ENCODE measurements around the gene CEMP1. TPM values are rescaled to one million over a fixed set of nuclear protein-coding genes. Genes with fewer than 3 reads are reported as not detected.

The CEMP1 gene
- polyA plus RNA-seq, 1 experiment = not detected

- no peak for DNase-seq (ENCODE audit: low read depth)
- no peak overlapping the region for H3K4me3 ChIP-seq (ENCODE audit: low read depth, low read length)
- ChIA-PET CTCF (interaction anchor here (0.5 to 1.0 kb wide), 3 partner anchors 7 to 1139 kb away, joined by 3 to 4 read pairs (median 3); no protein-coding TSS in a partner anchor), POLR2A (no interaction called here)
- no peaks in the 10 kb centered on the region for H3K27me3 ChIP-seq (ENCODE audit: control insufficient read depth, insufficient read depth, low read length)
- no peak for TF ChIP-seq CTCF (IDR thresholded peaks at IDR 0.05; ENCODE audit: insufficient read depth, low read depth, low read length)
- peaks cover 35% of the 10 kb centered on the region for H3K36me3 ChIP-seq (ENCODE audit: control insufficient read depth, insufficient read depth, low read length)
Observed at GRCh38 chr16:2529061-2529931, 1.9 kb downstream of the CEMP1 start.

- Histone ChIP-seq H3K4me3 (ENCODE audit: low read depth, low read length) (no peak overlapping the region), H3K27me3 (ENCODE audit: control insufficient read depth, insufficient read depth, low read length) (no peaks in the 10 kb centered on the region), H3K36me3 (ENCODE audit: control insufficient read depth, insufficient read depth, low read length) (peaks cover 40% of the 10 kb centered on the region)
- TF ChIP-seq CTCF (IDR thresholded peaks at IDR 0.05; ENCODE audit: insufficient read depth, low read depth, low read length) = no peak
- POLR2A ChIA-PET = no interaction called here
- DNase-seq (ENCODE audit: low read depth) = no peak
- CTCF ChIA-PET = interaction anchor here (0.5 to 0.6 kb wide), 2 partner anchors 64 to 1138 kb away, joined by 3 to 4 read pairs; no protein-coding TSS in a partner anchor
Observed at GRCh38 chr16:2528161-2529060, 2.8 kb downstream of the CEMP1 start.

- DNase-seq (ENCODE audit: low read depth) = no peak
- ChIA-PET CTCF (no interaction called here), POLR2A (no interaction called here)
- no peak overlapping the region for H3K4me3 ChIP-seq (ENCODE audit: low read depth, low read length)
- H3K36me3 ChIP-seq (ENCODE audit: control insufficient read depth, insufficient read depth, low read length) = peaks cover 41% of the 10 kb centered on the region
- H3K27me3 ChIP-seq (ENCODE audit: control insufficient read depth, insufficient read depth, low read length) = no peaks in the 10 kb centered on the region
- no peak for TF ChIP-seq CTCF (IDR thresholded peaks at IDR 0.05; ENCODE audit: insufficient read depth, low read depth, low read length)
Observed at GRCh38 chr16:2527784-2528100, 3.5 kb downstream of the CEMP1 start.

GRCh38 chr16:2527071-2527783, 4.0 kb downstream of the CEMP1 start:
- no peak for TF ChIP-seq CTCF (IDR thresholded peaks at IDR 0.05; ENCODE audit: insufficient read depth, low read depth, low read length)
- Histone ChIP-seq H3K27me3 (ENCODE audit: control insufficient read depth, insufficient read depth, low read length) (no peaks in the 10 kb centered on the region), H3K36me3 (ENCODE audit: control insufficient read depth, insufficient read depth, low read length) (peaks cover 41% of the 10 kb centered on the region), H3K4me3 (ENCODE audit: low read depth, low read length) (no peak overlapping the region)
- ChIA-PET POLR2A (no interaction called here), CTCF (interaction anchor here (0.6 kb wide), 1 partner anchor 66 kb away, joined by 3 read pairs; no protein-coding TSS in a partner anchor)
- no peak for DNase-seq (ENCODE audit: low read depth)

Measured in BJ (cell line).